Suprapubic skin (tissue), 3 donors: ENCODE data around the gene NAPA.

Source experiments
- CTCF ChIP-seq, 2 donors: fragments of 200-600 bp in 1 of 2; fragments of 450-650 bp in 1 of 2; sonication (generic) in 1 of 2; IDR thresholded peaks; one replicate each; pipeline ENCODE4 v1.5.1; 2016 to 2019; ENCODE audit warnings: antibody characterized with exemption in 2 of 2, mild to moderate bottlenecking in 1 of 2, moderate library complexity in 1 of 2
- POLR2AphosphoS5 ChIP-seq, 3 donors: sonication (generic); formaldehyde crosslinking; IDR thresholded peaks; one replicate each; pipeline ENCODE4 v1.6.1; 2017; ENCODE audit warnings: antibody characterized with exemption in 3 of 3

- TF ChIP-seq CTCF (IDR thresholded peaks at IDR 0.05) (no peak), POLR2AphosphoS5 (IDR thresholded peaks at IDR 0.05) (no peak)
These were observed 45.1 kb downstream of the NAPA start for GRCh38 chr19:47469719-47470118.
